Astrocyte of the cerebellum (primary cell): Measurements from ENCODE around the gene RLBP1.

Source experiments
- DNase-seq: peaks from one replicate; pipeline ENCODE4 v3.0.0-alpha.2; 2011; ENCODE audit warnings: low read depth
- H3K4me3 ChIP-seq: 2 replicates; pipeline ENCODE4 v1.5.1; 2011; ENCODE audit warnings: mild to moderate bottlenecking, low read depth, low read length, moderate library complexity
- CTCF ChIP-seq: IDR thresholded peaks from 2 replicates; pipeline ENCODE4 v1.5.1; 2012; ENCODE audit warnings: low read length, low read depth, moderate library complexity, mild to moderate bottlenecking; ENCODE audit errors: missing control alignments
- in situ Hi-C: cut with HindIII; loops from 2 replicates; pipeline ENCODE4 v1.10.0; 2017; ENCODE audit warnings: low sequenced_read_pairs

The RLBP1 gene

GRCh38 chr15:89192766-89193165 lies 28.6 kb downstream of the RLBP1 start:
- DNase-seq, result no peak
- in situ Hi-C loops, result loop anchor here (10.0 kb wide), 1 partner anchor 288 kb away; no protein-coding TSS in a partner anchor
- no peak for TF ChIP-seq CTCF
- H3K4me3 ChIP-seq, result no peak overlapping the region

- no peak for DNase-seq
- H3K4me3 ChIP-seq, result no peak overlapping the region
- no peak for TF ChIP-seq CTCF
- in situ Hi-C loops, result loop anchor here (10.0 kb wide), 1 partner anchor 287 kb away; no protein-coding TSS in a partner anchor
Measured at GRCh38 chr15:89192136-89192535, 29.2 kb downstream of the RLBP1 start.

- no peak for TF ChIP-seq CTCF
- DNase-seq, result no peak
- H3K4me3 ChIP-seq, result no peak overlapping the region
- in situ Hi-C loops, result no loop called here
Measured at GRCh38 chr15:89187986-89188514, 33.3 kb downstream of the RLBP1 start.

- no peak for TF ChIP-seq CTCF
- in situ Hi-C loops, result no loop called here
- H3K4me3 ChIP-seq, result no peak overlapping the region
Measured at GRCh38 chr15:89187301-89187985, 33.9 kb downstream of the RLBP1 start.

GRCh38 chr15:89186803-89187202 lies 34.6 kb downstream of the RLBP1 start:
- no peak for DNase-seq
- in situ Hi-C loops, result no loop called here
- no peak for TF ChIP-seq CTCF
- H3K4me3 ChIP-seq, result no peak overlapping the region

More at GRCh38 chr15:89187301-89187985, 33.9 kb downstream of the RLBP1 start:
- DNase-seq, result no peak

GRCh38 chr15:89184886-89185526 lies 36.4 kb downstream of the RLBP1 start:
- H3K4me3 ChIP-seq, result no peak overlapping the region
- in situ Hi-C loops, result no loop called here
- TF ChIP-seq CTCF, result no peak
- no peak for DNase-seq
